BJ (cell line): ENCODE measurements around the gene FAM98B. TPM values are rescaled to one million over a fixed set of nuclear protein-coding genes. Genes with fewer than 3 reads are reported as not detected.

ENCODE experiments used
- CTCF ChIA-PET: fragments of 350-600 bp; formaldehyde crosslinking; extraction: SDS; loops from one replicate; lab custom pipeline; 2021; ENCODE audit warnings: antibody characterized with exemption, inconsistent platforms; lab: Yijun Ruan, JAX
- POLR2A ChIA-PET: fragments of 300-600 bp; sonication (Branson Sonifier 250); formaldehyde crosslinking; extraction: SDS; loops from one replicate; lab custom pipeline; 2021; ENCODE audit warnings: antibody characterized with exemption; lab: Charles Lee
- DNase-seq: peaks from one replicate; pipeline ENCODE4 v3.0.0-alpha.2; 2011; ENCODE audit warnings: low read depth
- H3K27me3 ChIP-seq: 2 replicates; pipeline ENCODE4 v1.6.0; 2011; ENCODE audit warnings: low read length; ENCODE audit not compliant: control insufficient read depth, insufficient read depth
- H3K36me3 ChIP-seq: 2 replicates; pipeline ENCODE4 v1.5.1; 2011; ENCODE audit warnings: low read length; ENCODE audit not compliant: control insufficient read depth, insufficient read depth
- H3K4me3 ChIP-seq: 2 replicates; pipeline ENCODE4 v1.5.1; 2011; ENCODE audit warnings: low read depth, mild to moderate bottlenecking, control low read depth, low read length
- CTCF ChIP-seq: IDR thresholded peaks from 2 replicates; pipeline ENCODE4 v1.5.1; 2011; ENCODE audit warnings: low read depth, mild to moderate bottlenecking, control low read depth, inconsistent platforms, low read length, moderate library complexity; ENCODE audit not compliant: insufficient read depth
- polyA plus RNA-seq: library from polyadenylated mRNA; depleted of rRNA; stranded (reverse); fragments of >200 nt; gene quantifications from 2 replicates; pipeline ENCODE4 v1.2.3, GENCODE V29; 2011

The FAM98B gene
- polyA plus RNA-seq, 1 experiment: 4.9 TPM

DNA sequence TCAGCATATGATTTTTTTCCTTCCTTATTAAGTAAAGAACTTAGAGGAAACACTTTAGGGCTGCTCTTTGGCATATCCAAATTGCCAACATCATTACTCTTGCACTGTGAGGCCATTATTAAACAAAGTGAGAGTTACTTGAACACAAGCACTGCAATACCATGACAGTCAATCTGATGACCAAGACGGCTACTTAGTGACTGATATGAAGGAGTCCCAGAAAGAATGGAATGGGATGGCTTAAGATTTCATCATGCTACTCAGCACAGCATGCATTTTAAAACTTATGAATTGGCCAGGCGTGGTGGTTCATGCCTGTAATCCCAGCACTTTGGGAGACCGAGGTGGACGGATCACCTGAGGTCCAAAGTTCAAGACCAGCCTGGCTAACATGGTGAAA, 55.2 kb downstream of the FAM98B start:
- no peak for TF ChIP-seq CTCF
- POLR2A ChIA-PET: no interaction called here
- Histone ChIP-seq H3K27me3 (no peaks in the 10 kb centered on the region), H3K4me3 (no peak overlapping the region), H3K36me3 (peaks cover 2% of the 10 kb centered on the region; the same call in 1 of the 2 replicates)
- CTCF ChIA-PET: no interaction called here
- DNase-seq: no peak

GRCh38 chr15:38512901-38513300, 59.0 kb downstream of the FAM98B start:
- TF ChIP-seq CTCF: no peak
- ChIA-PET CTCF (interaction anchor here (0.9 to 2.0 kb wide), 3 partner anchors 9 to 33 kb away, joined by 3 to 9 read pairs (median 3); no protein-coding TSS in a partner anchor), POLR2A (no interaction called here)
- Histone ChIP-seq H3K36me3 (no peaks in the 10 kb centered on the region), H3K27me3 (no peaks in the 10 kb centered on the region), H3K4me3 (no peak overlapping the region)
- DNase-seq: no peak

DNA sequence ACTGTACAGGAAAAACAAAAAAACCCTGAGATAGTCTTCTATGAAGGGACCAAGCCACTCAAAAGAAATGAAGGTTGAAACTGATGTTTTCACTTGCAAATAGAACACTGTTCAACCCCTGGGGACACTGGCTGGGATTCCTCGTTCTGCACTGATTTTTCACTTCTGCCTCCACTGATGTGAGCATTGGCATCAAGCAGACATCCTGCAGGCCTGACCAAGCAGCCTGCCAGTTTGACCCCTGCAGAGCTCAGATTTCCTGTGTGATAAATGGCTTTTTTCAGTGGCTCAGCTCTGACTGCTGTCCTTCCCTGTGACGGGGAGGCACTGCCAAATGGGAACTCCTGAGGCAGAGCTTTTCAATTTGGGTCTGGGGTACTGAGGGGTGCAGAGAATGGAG, 60.7 kb downstream of the FAM98B start:
- ChIA-PET POLR2A (no interaction called here), CTCF (no interaction called here)
- H3K27me3 ChIP-seq: no peaks in the 10 kb centered on the region
- TF ChIP-seq CTCF: no peak
- no peak for DNase-seq
- H3K4me3 ChIP-seq: no peak overlapping the region
- no peaks in the 10 kb centered on the region for H3K36me3 ChIP-seq

- Histone ChIP-seq H3K36me3 (no peaks in the 10 kb centered on the region), H3K4me3 (no peak overlapping the region), H3K27me3 (no peaks in the 10 kb centered on the region)
- ChIA-PET CTCF (interaction anchor here (0.6 to 1.2 kb wide), 4 partner anchors 13 to 386 kb away, joined by 3 to 4 read pairs (median 3); no protein-coding TSS in a partner anchor), POLR2A (no interaction called here)
- TF ChIP-seq CTCF: no peak
- no peak for DNase-seq
Observed at GRCh38 chr15:38516626-38517025, 62.7 kb downstream of the FAM98B start.

- Histone ChIP-seq H3K27me3 (no peaks in the 10 kb centered on the region), H3K4me3 (no peak overlapping the region), H3K36me3 (no peaks in the 10 kb centered on the region)
- no peak for DNase-seq
- ChIA-PET CTCF (interaction anchor here (1.0 kb wide), 1 partner anchor 175 kb away, joined by 3 read pairs; no protein-coding TSS in a partner anchor), POLR2A (no interaction called here)
- no peak for TF ChIP-seq CTCF
Observed at GRCh38 chr15:38517312-38517975, 63.5 kb downstream of the FAM98B start.
